Endothelial cell (in vitro differentiated cells): ENCODE results near the gene ARHGAP45. TPM values are rescaled to one million over a fixed set of nuclear protein-coding genes. Genes with fewer than 3 reads are reported as not detected.

Experiments
- DNase-seq: peaks from one replicate; pipeline ENCODE4 v3.0.0; 2021; ENCODE audit warnings: low spot score
- H3K27ac Mint-ChIP-seq: one replicate; pipeline ENCODE4 v1.8.0; 2021; ENCODE audit warnings: mixed read lengths, inconsistent platforms; ENCODE audit not compliant: unreplicated experiment
- H3K27me3 Mint-ChIP-seq: one replicate; pipeline ENCODE4 v1.8.0; 2021; ENCODE audit warnings: mild to moderate bottlenecking, moderate library complexity, mixed read lengths, inconsistent platforms; ENCODE audit not compliant: unreplicated experiment
- H3K36me3 Mint-ChIP-seq: one replicate; pipeline ENCODE4 v1.8.0; 2021; ENCODE audit warnings: mild to moderate bottlenecking, low read depth, mixed read lengths, inconsistent platforms; ENCODE audit not compliant: unreplicated experiment
- H3K4me1 Mint-ChIP-seq: one replicate; pipeline ENCODE4 v1.8.0; 2021; ENCODE audit warnings: mild to moderate bottlenecking, mixed read lengths, inconsistent platforms; ENCODE audit not compliant: unreplicated experiment
- H3K4me3 Mint-ChIP-seq: one replicate; pipeline ENCODE4 v1.8.0; 2021; ENCODE audit warnings: mild to moderate bottlenecking, mixed read lengths, inconsistent platforms; ENCODE audit not compliant: unreplicated experiment
- H3K9me3 Mint-ChIP-seq: one replicate; pipeline ENCODE4 v1.8.0; 2021; ENCODE audit warnings: mixed read lengths, inconsistent platforms; ENCODE audit not compliant: unreplicated experiment
- total RNA-seq: library from RNA; stranded (reverse); fragmentation: NEBNext Ultra II Directional; extraction: Animal tissue kit (Norgen Biotek cat#: 25700); gene quantifications from one replicate; pipeline ENCODE4 v1.2.1, GENCODE V29; 2021; ENCODE audit not compliant: unreplicated experiment
- TF ChIP-seq, protein P1 (sequence below): fragments of 200-600 bp; sonication (generic); IDR thresholded peaks from one replicate; pipeline ENCODE4 v1.5.0; 2021; ENCODE audit warnings: antibody characterized with exemption; ENCODE audit not compliant: unreplicated experiment

Gene ARHGAP45
- total RNA-seq, 1 donor from 2014 or later = 2.4 TPM

DNA sequence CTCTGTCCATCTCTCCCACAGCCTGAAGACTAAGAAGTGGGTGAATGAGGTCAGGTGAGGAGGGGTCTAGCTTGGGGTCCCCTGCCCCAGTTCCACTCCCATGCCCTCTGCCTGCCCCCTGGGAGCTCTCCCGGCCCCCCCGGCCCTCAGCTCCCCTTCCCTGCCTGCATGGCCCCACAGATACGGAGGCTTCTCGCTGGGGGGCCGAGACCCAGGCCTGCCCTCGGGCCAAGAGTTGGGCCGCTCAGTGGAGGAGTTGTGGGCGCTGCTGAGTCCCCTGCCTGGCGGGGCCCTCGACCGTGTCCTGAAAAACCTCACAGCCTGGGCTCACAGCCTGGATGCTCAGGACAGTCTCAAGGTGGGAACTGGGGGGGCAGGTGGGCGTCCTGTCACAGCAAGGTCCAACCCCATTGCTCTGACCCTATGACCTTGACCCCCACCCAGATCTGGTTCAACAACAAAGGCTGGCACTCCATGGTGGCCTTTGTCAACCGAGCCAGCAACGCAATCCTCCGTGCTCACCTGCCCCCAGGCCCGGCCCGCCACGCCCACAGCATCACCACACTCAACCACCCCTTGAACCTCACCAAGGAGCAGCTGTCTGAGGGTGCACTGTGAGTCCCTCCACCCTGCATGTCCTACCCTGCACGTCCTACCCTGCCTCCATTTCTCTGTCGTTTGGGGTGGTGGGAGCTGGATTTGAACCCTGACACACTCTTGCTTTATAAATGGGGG, 10.9 kb upstream of the ARHGAP45 start:
- peaks cover 23% of the 10 kb centered on the region for H3K27me3 Mint-ChIP-seq
- peak overlapping the region; percentile 47 for H3K4me3 Mint-ChIP-seq
- peaks cover 10% of the 10 kb centered on the region for H3K9me3 Mint-ChIP-seq
- H3K27ac Mint-ChIP-seq = no peak overlapping the region
- no peaks in the 10 kb centered on the region for H3K4me1 Mint-ChIP-seq
- DNase-seq = no peak
- H3K36me3 Mint-ChIP-seq = peaks cover 27% of the 10 kb centered on the region
- TF ChIP-seq, protein P1, sequence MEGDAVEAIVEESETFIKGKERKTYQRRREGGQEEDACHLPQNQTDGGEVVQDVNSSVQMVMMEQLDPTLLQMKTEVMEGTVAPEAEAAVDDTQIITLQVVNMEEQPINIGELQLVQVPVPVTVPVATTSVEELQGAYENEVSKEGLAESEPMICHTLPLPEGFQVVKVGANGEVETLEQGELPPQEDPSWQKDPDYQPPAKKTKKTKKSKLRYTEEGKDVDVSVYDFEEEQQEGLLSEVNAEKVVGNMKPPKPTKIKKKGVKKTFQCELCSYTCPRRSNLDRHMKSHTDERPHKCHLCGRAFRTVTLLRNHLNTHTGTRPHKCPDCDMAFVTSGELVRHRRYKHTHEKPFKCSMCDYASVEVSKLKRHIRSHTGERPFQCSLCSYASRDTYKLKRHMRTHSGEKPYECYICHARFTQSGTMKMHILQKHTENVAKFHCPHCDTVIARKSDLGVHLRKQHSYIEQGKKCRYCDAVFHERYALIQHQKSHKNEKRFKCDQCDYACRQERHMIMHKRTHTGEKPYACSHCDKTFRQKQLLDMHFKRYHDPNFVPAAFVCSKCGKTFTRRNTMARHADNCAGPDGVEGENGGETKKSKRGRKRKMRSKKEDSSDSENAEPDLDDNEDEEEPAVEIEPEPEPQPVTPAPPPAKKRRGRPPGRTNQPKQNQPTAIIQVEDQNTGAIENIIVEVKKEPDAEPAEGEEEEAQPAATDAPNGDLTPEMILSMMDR = no peak

DNA sequence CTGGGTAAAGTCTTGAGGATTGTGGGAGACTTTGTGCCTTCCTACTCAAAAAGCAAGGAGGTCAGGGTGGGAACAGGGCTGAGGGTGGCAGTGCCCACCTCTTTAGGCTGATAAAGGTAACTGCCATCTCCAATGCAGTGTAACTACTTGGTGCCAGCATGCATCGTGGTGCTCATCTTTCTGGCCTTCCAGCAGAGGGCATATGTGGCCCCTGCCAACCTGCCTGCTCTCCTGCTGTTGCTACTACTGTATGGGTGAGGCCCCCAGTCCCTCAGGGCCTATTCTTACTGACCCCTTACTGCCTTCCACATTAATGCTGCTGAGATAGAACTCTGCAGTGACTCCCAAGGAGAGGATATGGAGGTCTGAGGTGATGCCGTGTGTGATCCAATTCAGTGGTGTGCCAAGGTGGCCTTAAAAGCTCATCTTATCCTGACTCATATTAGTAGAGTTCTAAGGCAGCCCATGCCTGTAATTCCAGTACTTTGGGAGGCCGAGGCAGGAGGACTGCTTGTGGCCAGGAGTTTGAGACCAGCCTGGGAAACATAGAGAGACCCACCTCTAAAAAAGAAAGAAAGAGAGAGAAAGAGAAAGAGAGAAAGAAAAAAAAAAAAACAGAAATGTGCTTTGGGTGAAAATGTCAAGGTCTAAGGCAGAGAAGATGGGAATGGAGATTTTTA, 9.7 kb upstream of the ARHGAP45 start:
- Mint-ChIP-seq H3K4me3 (peak overlapping the region; percentile 73), H3K9me3 (peaks cover 10% of the 10 kb centered on the region), H3K36me3 (peaks cover 26% of the 10 kb centered on the region), H3K27ac (peak overlapping the region; percentile 62), H3K27me3 (peaks cover 21% of the 10 kb centered on the region), H3K4me1 (no peaks in the 10 kb centered on the region)
- no peak for DNase-seq
- TF ChIP-seq, protein P1 = no peak

DNA sequence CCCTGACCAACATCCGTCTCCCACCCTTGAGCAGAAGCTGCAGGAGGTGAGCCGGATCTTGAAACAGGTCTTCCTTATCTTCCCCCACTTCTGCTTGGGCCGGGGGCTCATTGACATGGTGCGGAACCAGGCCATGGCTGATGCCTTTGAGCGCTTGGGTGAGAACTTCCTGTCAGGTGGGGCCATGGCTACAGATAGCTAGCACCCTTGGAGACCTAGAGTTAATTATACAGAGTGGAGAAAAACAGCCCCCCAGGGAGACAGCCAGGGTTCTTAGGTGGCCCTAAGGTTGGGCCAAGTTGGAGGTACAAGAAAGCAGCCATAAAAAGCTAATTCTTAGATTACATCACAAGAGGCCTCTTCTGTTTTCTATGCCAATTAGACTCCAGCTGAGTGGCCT, 8.9 kb upstream of the ARHGAP45 start:
- Mint-ChIP-seq H3K27ac (no peak overlapping the region), H3K9me3 (peaks cover 10% of the 10 kb centered on the region), H3K36me3 (peaks cover 25% of the 10 kb centered on the region), H3K4me1 (no peaks in the 10 kb centered on the region), H3K4me3 (peak overlapping the region; percentile 22), H3K27me3 (peaks cover 20% of the 10 kb centered on the region)
- DNase-seq = no peak
- TF ChIP-seq, protein P1 = no peak

DNA sequence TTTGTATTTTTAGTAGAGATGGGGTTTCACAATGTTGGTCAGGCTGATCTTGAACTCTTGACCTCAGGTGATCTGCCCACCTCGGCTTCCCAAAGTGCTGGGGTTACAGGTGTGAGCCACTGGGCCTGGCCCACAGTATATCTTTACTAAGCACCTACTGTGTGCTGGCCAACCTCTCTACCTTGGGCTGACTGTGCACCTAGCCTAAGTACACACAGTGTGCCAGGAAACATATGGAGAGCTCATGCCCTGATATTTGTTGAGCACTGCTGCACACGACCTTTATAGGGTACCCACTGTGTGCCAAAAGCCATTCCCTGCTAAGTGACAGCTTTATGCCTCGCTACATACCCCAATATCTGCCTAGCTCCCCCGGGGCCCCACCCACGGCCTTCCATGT, 6.3 kb upstream of the ARHGAP45 start:
- DNase-seq = no peak
- H3K27me3 Mint-ChIP-seq = peaks cover 24% of the 10 kb centered on the region
- no peak overlapping the region for H3K4me3 Mint-ChIP-seq
- peaks cover 25% of the 10 kb centered on the region for H3K36me3 Mint-ChIP-seq
- no peak overlapping the region for H3K27ac Mint-ChIP-seq
- TF ChIP-seq, protein P1 = no peak
- peaks cover 10% of the 10 kb centered on the region for H3K9me3 Mint-ChIP-seq
- no peaks in the 10 kb centered on the region for H3K4me1 Mint-ChIP-seq

DNA sequence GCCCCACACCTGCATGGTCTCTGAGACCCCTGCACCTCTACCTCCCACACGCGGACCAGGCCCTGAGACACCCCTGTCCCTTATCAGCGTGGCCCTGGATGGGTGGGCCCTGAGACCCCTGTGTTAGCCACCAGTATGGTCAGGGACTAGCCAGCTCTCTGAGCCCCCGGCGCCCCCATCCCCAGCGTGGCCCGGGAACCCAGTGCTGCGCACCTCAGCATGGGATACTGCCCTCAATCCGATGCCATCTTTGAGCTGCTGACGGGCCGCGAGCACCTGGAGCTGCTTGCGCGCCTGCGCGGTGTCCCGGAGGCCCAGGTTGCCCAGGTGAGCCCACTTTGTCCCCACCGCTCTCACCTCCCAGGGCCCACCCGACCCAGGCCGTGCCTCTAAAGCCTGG, 5.0 kb upstream of the ARHGAP45 start:
- Mint-ChIP-seq H3K4me3 (no peak overlapping the region), H3K36me3 (peaks cover 16% of the 10 kb centered on the region), H3K27me3 (peaks cover 18% of the 10 kb centered on the region), H3K9me3 (peaks cover 5% of the 10 kb centered on the region), H3K27ac (no peak overlapping the region), H3K4me1 (no peaks in the 10 kb centered on the region)
- TF ChIP-seq, protein P1 = no peak
- no peak for DNase-seq
